Measurements from ENCODE around the gene PDCD10. TPM values are rescaled to one million over a fixed set of nuclear protein-coding genes. Genes with fewer than 3 reads are reported as not detected.

PDCD10 gene
- polyA plus RNA-seq, 1 donor from 2014 or later, result 79.1 TPM

DNA sequence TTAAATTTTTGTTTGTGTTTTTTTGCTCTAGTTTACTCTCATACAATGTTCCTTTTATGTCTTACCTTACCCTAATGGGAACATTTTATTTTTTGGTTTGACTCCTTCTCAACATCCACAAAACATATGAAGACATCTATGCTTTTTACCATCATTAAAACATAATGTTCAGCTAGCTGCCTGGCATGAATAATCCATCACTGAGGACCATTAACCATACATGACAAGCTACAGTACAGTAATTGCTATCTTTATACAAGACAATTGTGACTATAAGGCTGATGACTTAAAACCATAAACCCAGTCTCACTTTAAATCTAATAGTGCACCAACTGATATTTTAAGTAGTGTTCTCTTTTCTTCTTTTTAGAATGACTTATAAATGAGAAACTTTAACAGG lies 14.5 kb upstream of the PDCD10 start:
- H3K27me3 ChIP-seq (ENCODE audit: insufficient read depth, low read depth, low read length), result no peaks in the 10 kb centered on the region
- peak overlapping the region; percentile 41 for H3K4me3 ChIP-seq (ENCODE audit: low read length)
- TF ChIP-seq EP300 (conservative IDR thresholded peaks at IDR 0.05; ENCODE audit: poor library complexity, severe bottlenecking) (peak; percentile 83), POLR2AphosphoS5 (IDR thresholded peaks at IDR 0.05) (peak; percentile 76), SMC3 (conservative IDR thresholded peaks at IDR 0.05; ENCODE audit: poor library complexity) (no peak)
- no peaks in the 10 kb centered on the region for H3K9me3 ChIP-seq (ENCODE audit: low read length)
- no peaks in the 10 kb centered on the region for H3K79me2 ChIP-seq (replicated peaks; ENCODE audit: insufficient read depth, low read length)
- peaks cover 6% of the 10 kb centered on the region for H3F3A ChIP-seq (ENCODE audit: insufficient read depth, low read length, poor library complexity, severe bottlenecking)
- peak overlapping the region; percentile 29 for H3K4me2 ChIP-seq (ENCODE audit: low read length)
- H4K20me1 ChIP-seq (ENCODE audit: insufficient read depth), result no peaks in the 10 kb centered on the region
- no peaks in the 10 kb centered on the region for H3K9me2 ChIP-seq (ENCODE audit: insufficient read depth, low read length)
- no peak overlapping the region for H3K9ac ChIP-seq (ENCODE audit: low read length)
- peak overlapping the region; percentile 71 for H3K27ac ChIP-seq (ENCODE audit: low read length)
- no peak overlapping the region for H2AFZ ChIP-seq (ENCODE audit: low read depth, low read length)
- H3K36me3 ChIP-seq (ENCODE audit: insufficient read depth, low read length), result no peaks in the 10 kb centered on the region

DNA sequence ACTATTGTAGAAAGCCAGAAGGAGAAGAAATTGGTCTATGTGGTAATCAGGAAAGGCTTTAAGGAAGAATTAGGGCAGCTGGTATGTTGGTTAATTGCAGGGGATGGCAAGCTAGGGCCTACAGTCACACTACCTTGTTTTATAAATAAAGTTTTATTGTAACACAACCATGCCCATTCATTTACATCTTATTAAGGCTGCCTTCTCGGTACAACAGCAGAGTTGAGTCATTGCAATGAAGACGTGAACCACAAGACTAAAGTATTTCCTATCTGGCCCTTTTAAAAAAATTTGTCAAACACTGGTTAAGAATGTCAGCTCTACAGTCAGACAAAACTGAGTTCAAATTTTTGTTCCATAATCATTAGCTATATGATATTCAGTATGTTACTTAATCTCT lies 9.1 kb upstream of the PDCD10 start:
- H2AFZ ChIP-seq (ENCODE audit: low read depth, low read length), result no peak overlapping the region
- no peak for TF ChIP-seq SMC3 (conservative IDR thresholded peaks at IDR 0.05; ENCODE audit: poor library complexity)
- no peak for TF ChIP-seq EP300 (conservative IDR thresholded peaks at IDR 0.05; ENCODE audit: poor library complexity, severe bottlenecking)
- no peaks in the 10 kb centered on the region for H3K36me3 ChIP-seq (ENCODE audit: insufficient read depth, low read length)
- H3K4me3 ChIP-seq (ENCODE audit: low read length), result no peak overlapping the region
- no peak overlapping the region for H3K4me2 ChIP-seq (ENCODE audit: low read length)
- no peaks in the 10 kb centered on the region for H3K79me2 ChIP-seq (replicated peaks; ENCODE audit: insufficient read depth, low read length)
- H3K27ac ChIP-seq (ENCODE audit: low read length), result no peak overlapping the region
- H3K9me2 ChIP-seq (ENCODE audit: insufficient read depth, low read length), result no peaks in the 10 kb centered on the region
- H3F3A ChIP-seq (ENCODE audit: insufficient read depth, low read length, poor library complexity, severe bottlenecking), result no peaks in the 10 kb centered on the region
- no peak overlapping the region for H3K9ac ChIP-seq (ENCODE audit: low read length)
- H4K20me1 ChIP-seq (ENCODE audit: insufficient read depth), result no peaks in the 10 kb centered on the region
- no peaks in the 10 kb centered on the region for H3K27me3 ChIP-seq (ENCODE audit: insufficient read depth, low read depth, low read length)
- H3K9me3 ChIP-seq (ENCODE audit: low read length), result no peaks in the 10 kb centered on the region

GRCh38 chr3:167742338-167742737 lies 7.6 kb upstream of the PDCD10 start:
- TF ChIP-seq, protein P1, sequence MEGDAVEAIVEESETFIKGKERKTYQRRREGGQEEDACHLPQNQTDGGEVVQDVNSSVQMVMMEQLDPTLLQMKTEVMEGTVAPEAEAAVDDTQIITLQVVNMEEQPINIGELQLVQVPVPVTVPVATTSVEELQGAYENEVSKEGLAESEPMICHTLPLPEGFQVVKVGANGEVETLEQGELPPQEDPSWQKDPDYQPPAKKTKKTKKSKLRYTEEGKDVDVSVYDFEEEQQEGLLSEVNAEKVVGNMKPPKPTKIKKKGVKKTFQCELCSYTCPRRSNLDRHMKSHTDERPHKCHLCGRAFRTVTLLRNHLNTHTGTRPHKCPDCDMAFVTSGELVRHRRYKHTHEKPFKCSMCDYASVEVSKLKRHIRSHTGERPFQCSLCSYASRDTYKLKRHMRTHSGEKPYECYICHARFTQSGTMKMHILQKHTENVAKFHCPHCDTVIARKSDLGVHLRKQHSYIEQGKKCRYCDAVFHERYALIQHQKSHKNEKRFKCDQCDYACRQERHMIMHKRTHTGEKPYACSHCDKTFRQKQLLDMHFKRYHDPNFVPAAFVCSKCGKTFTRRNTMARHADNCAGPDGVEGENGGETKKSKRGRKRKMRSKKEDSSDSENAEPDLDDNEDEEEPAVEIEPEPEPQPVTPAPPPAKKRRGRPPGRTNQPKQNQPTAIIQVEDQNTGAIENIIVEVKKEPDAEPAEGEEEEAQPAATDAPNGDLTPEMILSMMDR (IDR thresholded peaks at IDR 0.05; ENCODE audit: poor library complexity, severe bottlenecking), result no peak
- TF ChIP-seq RAD21 (conservative IDR thresholded peaks at IDR 0.05), result no peak
- H3K27me3 ChIP-seq (ENCODE audit: insufficient read depth, low read depth, low read length), result peaks cover 6% of the 10 kb centered on the region
- no peaks in the 10 kb centered on the region for H3F3A ChIP-seq (ENCODE audit: insufficient read depth, low read length, poor library complexity, severe bottlenecking)
- H3K9me3 ChIP-seq (ENCODE audit: low read length), result no peaks in the 10 kb centered on the region
- no peak overlapping the region for H3K4me2 ChIP-seq (ENCODE audit: low read length)
- no peaks in the 10 kb centered on the region for H3K79me2 ChIP-seq (replicated peaks; ENCODE audit: insufficient read depth, low read length)
- H3K27ac ChIP-seq (ENCODE audit: low read length), result no peak overlapping the region
- no peak overlapping the region for H3K9ac ChIP-seq (ENCODE audit: low read length)
- H3K4me3 ChIP-seq (ENCODE audit: low read length), result no peak overlapping the region
- no peaks in the 10 kb centered on the region for H4K20me1 ChIP-seq (ENCODE audit: insufficient read depth)
- H3K36me3 ChIP-seq (ENCODE audit: insufficient read depth, low read length), result no peaks in the 10 kb centered on the region
- H3K9me2 ChIP-seq (ENCODE audit: insufficient read depth, low read length), result no peaks in the 10 kb centered on the region
- no peak overlapping the region for H2AFZ ChIP-seq (ENCODE audit: low read depth, low read length)

DNA sequence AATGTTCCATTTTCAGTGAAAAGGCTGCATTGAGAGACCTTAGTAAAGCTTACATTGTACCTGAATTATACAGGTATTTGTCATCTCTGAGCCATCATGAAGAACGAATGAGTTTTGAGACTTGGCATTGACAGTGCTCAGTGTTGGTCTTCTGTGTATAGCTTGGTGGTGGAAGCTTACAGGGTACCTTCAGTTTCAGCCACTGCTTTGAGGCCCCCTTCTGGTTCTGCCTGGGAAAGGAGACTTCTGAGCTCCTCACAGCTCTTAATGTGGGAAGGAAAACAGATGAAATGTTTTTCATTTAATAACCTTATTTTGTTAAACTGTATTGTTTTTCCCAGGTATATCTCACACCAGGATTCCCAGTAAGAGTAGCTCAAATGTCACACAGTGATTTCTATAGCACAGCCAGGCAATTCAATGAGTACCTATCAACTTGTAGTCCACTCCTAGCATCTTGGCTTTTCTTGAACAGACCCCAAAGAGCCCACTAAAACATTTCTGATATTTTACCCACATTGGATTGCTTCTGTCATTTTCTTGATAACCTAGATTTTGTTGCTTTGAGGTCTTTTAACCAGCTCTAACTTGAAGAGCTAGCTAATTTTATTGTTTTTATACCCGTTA lies 6.4 kb upstream of the PDCD10 start:
- Histone ChIP-seq H3K27ac (ENCODE audit: low read length) (no peak overlapping the region), H3K9ac (ENCODE audit: low read length) (no peak overlapping the region), H4K20me1 (ENCODE audit: insufficient read depth) (no peaks in the 10 kb centered on the region), H2AFZ (ENCODE audit: low read depth, low read length) (no peak overlapping the region), H3K27me3 (ENCODE audit: insufficient read depth, low read depth, low read length) (peaks cover 13% of the 10 kb centered on the region), H3F3A (ENCODE audit: insufficient read depth, low read length, poor library complexity, severe bottlenecking) (no peaks in the 10 kb centered on the region), H3K36me3 (ENCODE audit: insufficient read depth, low read length) (no peaks in the 10 kb centered on the region), H3K79me2 (replicated peaks; ENCODE audit: insufficient read depth, low read length) (peaks cover 8% of the 10 kb centered on the region), H3K4me2 (ENCODE audit: low read length) (no peak overlapping the region), H3K4me3 (ENCODE audit: low read length) (no peak overlapping the region), H3K9me2 (ENCODE audit: insufficient read depth, low read length) (no peaks in the 10 kb centered on the region), H3K9me3 (ENCODE audit: low read length) (no peaks in the 10 kb centered on the region)
- TF ChIP-seq POLR2AphosphoS5 (IDR thresholded peaks at IDR 0.05) (no peak), SMC3 (conservative IDR thresholded peaks at IDR 0.05; ENCODE audit: poor library complexity) (peak; percentile 43), RAD21 (conservative IDR thresholded peaks at IDR 0.05) (peak; percentile 45)
- TF ChIP-seq, protein P1 (IDR thresholded peaks at IDR 0.05; ENCODE audit: poor library complexity, severe bottlenecking), result peak; percentile 48

Data from neural cell (in vitro differentiated cells).